T-helper 1 cell (primary cell): Measurements from ENCODE around the gene UQCC5.

Source experiments
- DNase-seq, 5 donors: peaks; one replicate each; pipeline ENCODE4 v3.0.0-alpha.2; 2012 to 2020

UQCC5 gene

GRCh38 chr3:52572221-52572620, 35.8 kb downstream of the UQCC5 start:
- DNase-seq = no peak

DNA sequence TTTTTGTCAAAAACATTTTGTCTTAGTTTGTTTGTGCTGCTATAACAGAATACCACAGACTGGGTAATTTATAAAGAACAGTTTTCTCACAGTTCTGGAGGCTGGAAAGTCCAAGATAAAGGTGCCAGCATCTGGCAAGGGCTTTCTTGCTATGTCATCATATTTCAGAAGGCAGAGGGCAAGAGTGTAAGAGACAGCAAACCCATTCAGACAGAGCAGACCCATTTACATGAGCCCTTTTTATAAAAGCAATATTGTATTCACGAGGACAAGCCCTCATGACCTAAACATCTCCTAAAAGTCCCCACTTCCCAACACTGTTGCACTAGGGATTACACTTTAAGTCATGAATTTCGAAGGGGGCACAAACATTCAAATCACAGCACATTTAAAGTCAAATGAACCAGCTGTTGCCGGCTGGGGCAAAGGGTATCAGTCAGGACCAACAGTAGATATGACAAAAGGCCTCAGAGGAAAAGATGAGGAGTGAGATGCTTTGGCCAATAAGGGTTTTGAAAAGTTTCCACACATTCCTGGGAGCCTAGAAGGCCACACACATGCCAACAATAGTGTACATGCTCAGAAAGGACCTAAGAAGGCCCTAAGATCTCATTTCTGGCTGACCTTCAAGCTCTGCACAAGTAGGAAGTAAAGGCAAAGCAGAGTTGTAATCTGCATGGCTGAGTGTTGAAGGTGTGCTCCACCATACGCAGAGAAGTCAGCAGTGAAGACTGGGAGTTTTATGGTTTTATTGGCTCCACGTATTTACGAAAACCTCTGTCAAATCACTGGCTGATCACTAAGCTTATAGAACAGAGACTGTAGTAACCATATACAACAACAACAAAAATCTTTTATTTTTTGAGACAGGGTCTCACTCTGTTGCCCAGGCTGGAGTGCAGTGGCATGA, 37.9 kb downstream of the UQCC5 start:
- no peak for DNase-seq
